ENCODE measurements around the gene AUTS2.

AUTS2 gene

GRCh38 chr7:70037171-70037933 lies 439.1 kb downstream of the AUTS2 start:
- TF ChIP-seq ZNF174 (tag by site-specific recombination; IDR thresholded peaks at IDR 0.05) (no peak), ZNF157 (tag by site-specific recombination; IDR thresholded peaks at IDR 0.05) (no peak), ZNF658 (tag by site-specific recombination; IDR thresholded peaks at IDR 0.05) (no peak), ZBTB11 (tag by site-specific recombination; conservative IDR thresholded peaks at IDR 0.05; ENCODE audit: low read depth) (no peak), ZNF335 (tag by site-specific recombination; conservative IDR thresholded peaks at IDR 0.05) (no peak), REST (tag by site-specific recombination; IDR thresholded peaks at IDR 0.05) (no peak), SCRT2 (tag by site-specific recombination; IDR thresholded peaks at IDR 0.05) (no peak), ZNF292 (tag by site-specific recombination; IDR thresholded peaks at IDR 0.05; ENCODE audit: borderline replicate concordance, low read depth) (no peak), ZNF26 (tag by site-specific recombination; IDR thresholded peaks at IDR 0.05) (no peak), GLI2 (tag by site-specific recombination; IDR thresholded peaks at IDR 0.05; ENCODE audit: borderline replicate concordance, low read depth) (no peak)
- CTCF ChIA-PET: no interaction called here
- POLR2A ChIA-PET: no interaction called here
- no peak overlapping the region for H3K4me3 ChIP-seq (ENCODE audit: low read depth, low read length)
- H3K4me1 ChIP-seq (ENCODE audit: control insufficient read depth, insufficient read depth, low read length): peaks cover 22% of the 10 kb centered on the region
- H3K27ac ChIP-seq (ENCODE audit: extremely low read depth, low read depth, low read length): no peak overlapping the region
- H3K36me3 ChIP-seq (ENCODE audit: control insufficient read depth in 2 of 2, insufficient read depth in 1 of 2, low read length in 2 of 2): no peaks in the 10 kb centered on the region
- H3K9me3 ChIP-seq (ENCODE audit: control insufficient read depth, insufficient read depth, low read depth, low read length): no peaks in the 10 kb centered on the region

- Histone ChIP-seq H3K36me3 (ENCODE audit: control insufficient read depth in 2 of 2, insufficient read depth in 1 of 2, low read length in 2 of 2) (no peaks in the 10 kb centered on the region), H3K4me3 (ENCODE audit: low read depth, low read length) (no peak overlapping the region), H3K4me1 (ENCODE audit: control insufficient read depth, insufficient read depth, low read length) (peaks cover 41% of the 10 kb centered on the region), H3K9me3 (ENCODE audit: control insufficient read depth, insufficient read depth, low read depth, low read length) (no peaks in the 10 kb centered on the region), H3K27ac (ENCODE audit: extremely low read depth, low read depth, low read length) (no peak overlapping the region)
- peak; percentile 70 for TF ChIP-seq ZBTB17 (tag by site-specific recombination; IDR thresholded peaks at IDR 0.05)
- TF ChIP-seq ZNF596 (tag by site-specific recombination; IDR thresholded peaks at IDR 0.05): no peak
- ChIA-PET CTCF (interaction anchor here (0.6 to 6.5 kb wide), 9 partner anchors 80 to 658 kb away, joined by 3 to 70 read pairs (median 3); no protein-coding TSS in a partner anchor), POLR2A (no interaction called here)
Measured at GRCh38 chr7:70040051-70040450, 441.8 kb downstream of the AUTS2 start.
